DND-41 (cell line): Measurements from ENCODE around the gene WDR86.

Experiments used
- ATAC-seq: fragments of 200-7000 bp; cut with Tn5 transposase; 3 replicates; pipeline ENCODE4 v1.9.1; 2021; ENCODE audit warnings: low read depth; ENCODE audit not compliant: insufficient read depth
- DNase-seq: peaks from one replicate; pipeline ENCODE4 v3.0.0-alpha.2; 2020
- H2AFZ ChIP-seq: 2 replicates; pipeline ENCODE4 v1.6.0; 2012; ENCODE audit warnings: low read depth, low read length
- H3K27ac ChIP-seq: 2 replicates; pipeline ENCODE4 v1.5.1; 2012; ENCODE audit warnings: low read length, inconsistent platforms
- H3K27me3 ChIP-seq: fragments of 200-600 bp; sonication (generic); 2 replicates; pipeline ENCODE4 v1.6.0; 2012; ENCODE audit warnings: low read length, mild to moderate bottlenecking, inconsistent platforms; ENCODE audit not compliant: insufficient read depth, poor library complexity
- H3K36me3 ChIP-seq: 2 replicates; pipeline ENCODE4 v1.5.1; 2012; ENCODE audit warnings: low read length, inconsistent platforms; ENCODE audit not compliant: insufficient read depth
- H3K4me1 ChIP-seq: 2 replicates; pipeline ENCODE4 v1.5.1; 2012; ENCODE audit warnings: mild to moderate bottlenecking, low read length; ENCODE audit not compliant: insufficient read depth
- H3K4me2 ChIP-seq: 2 replicates; pipeline ENCODE4 v1.6.0; 2012; ENCODE audit warnings: mild to moderate bottlenecking, moderate library complexity, low read length, inconsistent platforms; ENCODE audit not compliant: insufficient read depth
- H3K4me3 ChIP-seq, 2 experiments: fragments of 200-600 bp in 1 of 2; shearing (Covaris generic) in 1 of 2; 2 replicates each; pipeline ENCODE4 v1.5.1; 2012 to 2016; ENCODE audit warnings: inconsistent platforms in 2 of 2, low read length in 2 of 2, mild to moderate bottlenecking in 2 of 2, low read depth in 1 of 2, moderate library complexity in 1 of 2
- H3K79me2 ChIP-seq: 2 replicates; pipeline ENCODE4 v1.6.0; 2012; ENCODE audit warnings: low read length, inconsistent platforms; ENCODE audit not compliant: insufficient read depth
- H3K9ac ChIP-seq: 2 replicates; pipeline ENCODE4 v1.6.0; 2012; ENCODE audit warnings: low read depth, mild to moderate bottlenecking, inconsistent platforms, low read length, moderate library complexity
- H3K9me3 ChIP-seq: 2 replicates; pipeline ENCODE4 v1.5.1; 2012; ENCODE audit warnings: low read length, moderate library complexity, mild to moderate bottlenecking, inconsistent platforms; ENCODE audit not compliant: insufficient read depth, severe bottlenecking
- H4K20me1 ChIP-seq: 2 replicates; pipeline ENCODE4 v1.6.0; 2012; ENCODE audit warnings: low read length; ENCODE audit not compliant: insufficient read depth
- EZH2 ChIP-seq: IDR thresholded peaks from 3 replicates; pipeline ENCODE4 v1.6.1; 2012; ENCODE audit warnings: borderline replicate concordance, low read depth, mild to moderate bottlenecking, moderate library complexity, low read length, inconsistent platforms; ENCODE audit not compliant: severe bottlenecking
- TF ChIP-seq, protein P1 (sequence below): IDR thresholded peaks from 2 replicates; pipeline ENCODE4 v1.5.1; 2012; ENCODE audit warnings: borderline replicate concordance, low read length, moderate library complexity, mild to moderate bottlenecking; ENCODE audit not compliant: poor library complexity, severe bottlenecking; ENCODE audit errors: extremely low read depth

The WDR86 gene

DNA sequence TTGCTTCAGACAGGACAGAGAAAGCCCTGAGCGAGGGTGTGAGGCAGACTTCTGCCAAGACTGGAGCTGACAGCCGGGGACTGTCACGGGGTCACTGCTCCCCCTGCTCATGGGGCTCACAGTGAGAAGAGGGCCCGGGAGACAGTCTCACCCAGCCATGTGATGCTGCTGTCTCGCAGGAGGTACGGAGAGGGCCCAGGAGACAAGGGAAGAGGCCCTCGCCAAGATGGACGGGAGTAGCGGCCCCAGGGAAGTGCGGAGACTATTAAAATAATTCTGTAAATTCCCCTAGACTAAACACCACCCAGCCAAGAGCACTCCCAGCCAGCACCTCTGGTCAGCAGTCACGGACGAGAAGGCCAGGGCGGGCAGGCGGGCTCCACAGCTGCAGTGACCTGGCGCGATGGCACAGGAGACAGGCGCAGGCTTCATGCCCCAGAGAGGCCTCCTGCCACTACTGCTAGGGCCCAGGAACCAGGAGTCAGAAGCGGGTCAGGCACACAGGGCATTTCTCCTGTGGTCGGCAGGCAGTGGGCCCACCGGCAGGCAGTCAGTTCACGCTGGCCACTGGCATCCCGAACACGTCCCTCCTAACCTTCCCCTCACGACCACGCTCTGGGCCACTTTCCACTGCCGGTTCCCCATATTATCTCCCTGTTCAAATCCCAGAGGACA, 24.1 kb downstream of the WDR86 start:
- Histone ChIP-seq H3K4me1 (no peaks in the 10 kb centered on the region), H3K9me3 (no peaks in the 10 kb centered on the region), H3K4me2 (no peak overlapping the region), H4K20me1 (no peaks in the 10 kb centered on the region), H3K36me3 (0 out of 2 replicates have a peak, but pooled peaks cover 3% of the 10 kb centered on the region), H2AFZ (no peak overlapping the region), H3K27me3 (no peaks in the 10 kb centered on the region), H3K9ac (no peak overlapping the region), H3K79me2 (no peaks in the 10 kb centered on the region), H3K4me3 (no peak overlapping the region), H3K27ac (no peak overlapping the region)
- no peak for ATAC-seq
- no peak for TF ChIP-seq EZH2
- TF ChIP-seq, protein P1, sequence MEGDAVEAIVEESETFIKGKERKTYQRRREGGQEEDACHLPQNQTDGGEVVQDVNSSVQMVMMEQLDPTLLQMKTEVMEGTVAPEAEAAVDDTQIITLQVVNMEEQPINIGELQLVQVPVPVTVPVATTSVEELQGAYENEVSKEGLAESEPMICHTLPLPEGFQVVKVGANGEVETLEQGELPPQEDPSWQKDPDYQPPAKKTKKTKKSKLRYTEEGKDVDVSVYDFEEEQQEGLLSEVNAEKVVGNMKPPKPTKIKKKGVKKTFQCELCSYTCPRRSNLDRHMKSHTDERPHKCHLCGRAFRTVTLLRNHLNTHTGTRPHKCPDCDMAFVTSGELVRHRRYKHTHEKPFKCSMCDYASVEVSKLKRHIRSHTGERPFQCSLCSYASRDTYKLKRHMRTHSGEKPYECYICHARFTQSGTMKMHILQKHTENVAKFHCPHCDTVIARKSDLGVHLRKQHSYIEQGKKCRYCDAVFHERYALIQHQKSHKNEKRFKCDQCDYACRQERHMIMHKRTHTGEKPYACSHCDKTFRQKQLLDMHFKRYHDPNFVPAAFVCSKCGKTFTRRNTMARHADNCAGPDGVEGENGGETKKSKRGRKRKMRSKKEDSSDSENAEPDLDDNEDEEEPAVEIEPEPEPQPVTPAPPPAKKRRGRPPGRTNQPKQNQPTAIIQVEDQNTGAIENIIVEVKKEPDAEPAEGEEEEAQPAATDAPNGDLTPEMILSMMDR = no peak
- DNase-seq = no peak

DNA sequence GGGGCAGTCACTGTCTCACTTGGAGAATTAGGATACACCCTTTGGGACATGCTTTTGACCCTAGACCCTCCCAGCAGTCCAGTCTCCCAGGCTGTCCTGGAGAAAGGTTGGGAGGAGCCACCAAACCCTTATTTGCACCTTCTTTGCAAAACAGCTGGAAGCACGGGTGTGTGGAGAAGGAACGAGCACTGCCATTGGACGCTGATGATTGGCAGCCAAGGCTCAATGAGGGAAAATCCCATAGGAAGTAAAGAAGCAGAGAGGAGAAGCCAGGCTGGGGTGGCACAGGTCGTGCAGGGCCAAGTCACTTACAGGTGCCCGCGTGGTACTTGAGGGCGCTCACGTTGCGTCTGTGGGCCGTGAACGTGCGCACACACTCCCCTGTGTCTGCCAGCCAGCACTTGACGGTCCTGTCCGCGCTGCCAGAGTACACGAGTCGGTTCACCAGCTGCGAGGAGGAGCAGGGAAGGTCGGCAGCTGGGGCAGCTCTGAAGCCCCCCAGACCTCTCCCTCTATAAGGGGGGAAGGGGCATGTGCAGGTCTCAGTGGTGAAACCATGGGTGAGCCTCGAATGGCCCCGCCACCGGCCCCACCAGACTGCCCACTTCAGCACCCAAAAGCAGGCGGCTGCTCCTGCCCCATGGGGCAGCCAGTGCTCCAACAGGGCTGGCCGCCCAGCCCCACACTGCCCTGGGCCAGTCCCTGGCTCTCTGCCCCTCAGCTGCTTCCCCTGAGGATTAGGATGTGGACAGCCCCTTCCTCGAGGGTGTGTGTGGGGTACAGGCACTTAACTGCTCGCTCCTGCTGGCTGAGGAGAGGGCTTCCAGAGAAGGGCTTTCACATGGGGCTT, 24.8 kb downstream of the WDR86 start:
- Histone ChIP-seq H3K4me2 (no peak overlapping the region), H3K4me1 (no peaks in the 10 kb centered on the region), H4K20me1 (no peaks in the 10 kb centered on the region), H2AFZ (no peak overlapping the region), H3K9ac (no peak overlapping the region), H3K4me3 (no peak overlapping the region), H3K27me3 (no peaks in the 10 kb centered on the region), H3K27ac (no peak overlapping the region), H3K9me3 (no peaks in the 10 kb centered on the region), H3K36me3 (no peaks in the 10 kb centered on the region), H3K79me2 (no peaks in the 10 kb centered on the region)
- TF ChIP-seq, protein P1 = no peak
- TF ChIP-seq EZH2 = no peak
- ATAC-seq = no peak
- no peak for DNase-seq

DNA sequence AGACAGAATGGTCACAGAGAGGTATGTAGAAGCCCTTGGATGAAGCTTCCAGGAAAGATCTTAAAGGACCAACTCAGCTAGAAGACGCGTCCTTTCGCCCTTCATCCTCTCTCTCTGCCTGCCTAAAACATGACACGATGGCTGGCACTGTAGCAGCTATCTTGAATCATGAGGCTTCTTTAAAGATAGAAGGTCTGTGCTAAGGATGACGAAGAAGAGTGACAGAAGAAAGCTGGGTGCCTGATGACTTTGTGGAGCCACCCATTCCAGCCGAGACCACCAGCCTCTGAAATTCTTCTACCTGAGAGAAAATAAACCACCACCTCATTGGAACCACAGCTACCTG, 25.5 kb downstream of the WDR86 start:
- Histone ChIP-seq H3K4me1 (no peaks in the 10 kb centered on the region), H3K27ac (no peak overlapping the region), H3K36me3 (peaks cover 6% of the 10 kb centered on the region; the same call in 1 of the 2 replicates), H3K4me2 (no peak overlapping the region), H3K79me2 (no peaks in the 10 kb centered on the region), H2AFZ (no peak overlapping the region), H3K27me3 (no peaks in the 10 kb centered on the region), H4K20me1 (no peaks in the 10 kb centered on the region), H3K4me3 (no peak overlapping the region), H3K9me3 (no peaks in the 10 kb centered on the region), H3K9ac (no peak overlapping the region)
- ATAC-seq = no peak
- no peak for DNase-seq
- TF ChIP-seq, protein P1 = no peak
- no peak for TF ChIP-seq EZH2
